Panc1 (cell line): Measurements from ENCODE around the gene FGGY. TPM values are rescaled to one million over a fixed set of nuclear protein-coding genes. Genes with fewer than 3 reads are reported as not detected.

Source experiments
- ATAC-seq: fragments of 200-7000 bp; cut with Tn5 transposase; 2 replicates; pipeline ENCODE4 v1.9.1; 2020; ENCODE audit warnings: mild to moderate bottlenecking, moderate library complexity
- BruUV-seq: library from RNA; stranded (reverse); fragments of 400-500 nt; replicated peaks from 2 replicates; lab custom pipeline; 2021; lab: Mats Ljungman, UMichigan
- CTCF ChIA-PET: fragments of 300-600 bp; sonication (Branson Sonifier 250); formaldehyde crosslinking; loops from one replicate; lab custom pipeline; 2022; ENCODE audit warnings: antibody characterized with exemption; lab: Charles Lee
- POLR2A ChIA-PET: fragments of 300-600 bp; sonication (Branson Sonifier 250); formaldehyde crosslinking; loops from one replicate; lab custom pipeline; 2022; ENCODE audit warnings: antibody characterized with exemption; lab: Charles Lee
- DNase-seq: peaks from one replicate; pipeline ENCODE4 v3.0.0-alpha.2; 2010; ENCODE audit warnings: low read depth, low spot score
- H3K27ac ChIP-seq: 2 replicates; pipeline ENCODE4 v1.5.1; 2011; ENCODE audit warnings: mild to moderate bottlenecking, low read length, inconsistent platforms
- H3K27me3 ChIP-seq: fragments of 200-500 bp; sonication (Bioruptor generic); 2 replicates; pipeline ENCODE4 v1.6.0; 2014; ENCODE audit warnings: low read length, inconsistent platforms; ENCODE audit not compliant: control insufficient read depth, insufficient read depth
- H3K36me3 ChIP-seq: fragments of 200-500 bp; sonication (Bioruptor generic); 2 replicates; pipeline ENCODE4 v1.5.1; 2014; ENCODE audit warnings: inconsistent platforms, mild to moderate bottlenecking, low read length, moderate library complexity; ENCODE audit not compliant: control insufficient read depth, insufficient read depth
- H3K4me1 ChIP-seq: 2 replicates; pipeline ENCODE4 v1.5.1; 2011; ENCODE audit warnings: inconsistent platforms, mild to moderate bottlenecking, low read length, moderate library complexity; ENCODE audit not compliant: control insufficient read depth, insufficient read depth
- H3K4me3 ChIP-seq, 2 experiments: 2 replicates each; pipeline ENCODE4 v1.5.1; 2011 to 2012; ENCODE audit warnings: low read depth in 2 of 2, low read length in 2 of 2, mild to moderate bottlenecking in 2 of 2, inconsistent platforms in 1 of 2, moderate library complexity in 1 of 2
- H3K9me3 ChIP-seq: fragments of 200-500 bp; sonication (Bioruptor generic); 2 replicates; pipeline ENCODE4 v1.5.1; 2014; ENCODE audit warnings: low read depth, mild to moderate bottlenecking, inconsistent platforms, low read length, moderate library complexity; ENCODE audit not compliant: control insufficient read depth, insufficient read depth
- POLR2AphosphoS5 ChIP-seq: IDR thresholded peaks from 2 replicates; pipeline ENCODE4 v1.6.1; 2012; ENCODE audit warnings: mild to moderate bottlenecking, low read depth, low read length, moderate library complexity
- SIN3A ChIP-seq: IDR thresholded peaks from 2 replicates; pipeline ENCODE4 v1.6.1; 2012; ENCODE audit warnings: low read depth, mild to moderate bottlenecking, low read length, moderate library complexity, borderline replicate concordance; ENCODE audit not compliant: insufficient read depth
- TCF7L2 ChIP-seq: IDR thresholded peaks from 2 replicates; pipeline ENCODE4 v1.6.1; 2011; ENCODE audit warnings: mild to moderate bottlenecking, low read depth, low read length, inconsistent platforms
- in situ Hi-C: cut with HindIII; loops from 2 replicates; pipeline ENCODE4 v1.10.0; 2016; ENCODE audit warnings: low sequenced_read_pairs, low pct_unique_long_range_greater_than_20kb
- intact Hi-C: fragments of 100-400 bp; cut with micrococcal nuclease; formaldehyde crosslinking; loops from one replicate; pipeline ENCODE4 v1.10.0; 2022; ENCODE audit not compliant: unreplicated experiment
- total RNA-seq: library from RNA; stranded (reverse); gene quantifications from one replicate; pipeline ENCODE4 v1.2.1, GENCODE V29; 2021; ENCODE audit not compliant: unreplicated experiment
- TF ChIP-seq, protein P1 (sequence below), 2 experiments: IDR thresholded peaks; 2 replicates each; pipeline ENCODE4 v1.6.1; 2011 to 2012; ENCODE audit warnings: low read depth in 2 of 2, control low read depth in 1 of 2, low read length in 1 of 2, mild to moderate bottlenecking in 1 of 2, moderate library complexity in 1 of 2; ENCODE audit not compliant: insufficient read depth in 1 of 2
- TF ChIP-seq, protein P2 (sequence below): fragments of 450-650 bp; IDR thresholded peaks from 2 replicates; pipeline ENCODE4 v1.5.1; 2017; ENCODE audit warnings: mild to moderate bottlenecking

Gene FGGY
- total RNA-seq, 1 experiment from 2014 or later = 15.5 TPM

DNA sequence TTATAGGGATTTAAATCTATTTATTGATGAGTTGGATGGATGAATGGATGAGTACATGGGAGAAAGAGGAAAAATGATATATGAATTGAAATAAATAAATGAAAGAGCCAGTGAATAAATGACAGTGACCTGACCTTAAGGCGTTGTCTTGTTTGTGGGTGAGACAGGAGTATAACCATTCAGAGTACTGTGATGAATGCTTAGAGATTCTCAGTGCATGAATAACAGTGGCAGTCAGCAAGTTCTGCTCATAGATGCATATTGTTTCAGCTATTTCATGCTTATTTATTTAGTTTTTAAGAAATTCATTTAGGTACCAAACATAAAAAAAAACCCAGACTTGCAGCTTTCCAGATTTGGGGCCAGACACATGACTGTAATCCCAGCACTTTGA is 116.4 kb downstream of the FGGY start:
- Histone ChIP-seq H3K4me1 (no peaks in the 10 kb centered on the region), H3K36me3 (no peaks in the 10 kb centered on the region), H3K27me3 (no peaks in the 10 kb centered on the region), H3K9me3 (no peaks in the 10 kb centered on the region), H3K27ac (no peak overlapping the region), H3K4me3 (no peak overlapping the region)
- ChIA-PET POLR2A (no interaction called here), CTCF (no interaction called here)
- intact Hi-C loops (no loop called here), in situ Hi-C loops (no loop called here)
- no peak for ATAC-seq
- no peak for TF ChIP-seq TCF7L2
- no TSS peak for BruUV-seq
- no peak for DNase-seq

DNA sequence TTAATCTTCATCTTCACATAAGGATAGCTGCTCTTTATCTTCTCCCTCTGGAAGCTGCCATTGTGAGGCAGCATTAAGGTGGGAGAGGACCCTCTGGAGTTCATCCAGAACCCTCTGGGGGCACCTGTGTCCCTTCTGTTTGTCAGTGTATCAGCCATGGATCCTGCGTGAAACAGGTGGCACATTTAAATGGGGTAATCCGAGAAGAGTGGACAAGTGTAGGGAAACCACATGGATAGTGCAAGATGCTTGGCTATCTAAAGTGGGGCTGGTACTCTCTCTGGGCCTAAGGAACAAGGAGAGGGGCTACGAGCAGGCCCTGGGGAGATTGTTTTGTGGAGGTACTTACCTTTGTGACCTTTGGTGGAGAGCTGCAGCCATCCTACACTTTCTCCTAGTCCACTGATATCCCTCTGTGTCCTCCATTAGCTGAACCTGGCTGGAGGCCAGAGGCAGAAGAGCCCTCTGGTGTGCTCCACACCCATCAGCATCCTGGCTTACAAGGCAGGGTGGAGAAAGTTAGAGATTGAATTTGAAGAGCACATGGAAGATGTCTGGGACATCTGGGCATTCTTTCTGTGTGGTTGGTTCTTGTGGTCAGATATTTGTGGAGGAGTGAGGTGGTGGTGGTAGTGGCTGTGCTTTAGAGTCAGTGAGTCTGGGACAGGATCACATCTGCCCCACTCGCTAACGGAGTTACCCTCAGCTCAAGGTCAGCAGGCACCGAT is 117.7 kb downstream of the FGGY start:
- no peaks in the 10 kb centered on the region for H3K27me3 ChIP-seq
- POLR2A ChIA-PET = no interaction called here
- in situ Hi-C loops = no loop called here
- ATAC-seq = no peak
- intact Hi-C loops = no loop called here
- BruUV-seq = no TSS peak
- H3K36me3 ChIP-seq = no peaks in the 10 kb centered on the region
- no peaks in the 10 kb centered on the region for H3K9me3 ChIP-seq
- CTCF ChIA-PET = no interaction called here
- no peak overlapping the region for H3K4me3 ChIP-seq
- no peak overlapping the region for H3K27ac ChIP-seq
- TF ChIP-seq TCF7L2 = no peak
- TF ChIP-seq POLR2AphosphoS5 = no peak
- TF ChIP-seq, protein P1, sequence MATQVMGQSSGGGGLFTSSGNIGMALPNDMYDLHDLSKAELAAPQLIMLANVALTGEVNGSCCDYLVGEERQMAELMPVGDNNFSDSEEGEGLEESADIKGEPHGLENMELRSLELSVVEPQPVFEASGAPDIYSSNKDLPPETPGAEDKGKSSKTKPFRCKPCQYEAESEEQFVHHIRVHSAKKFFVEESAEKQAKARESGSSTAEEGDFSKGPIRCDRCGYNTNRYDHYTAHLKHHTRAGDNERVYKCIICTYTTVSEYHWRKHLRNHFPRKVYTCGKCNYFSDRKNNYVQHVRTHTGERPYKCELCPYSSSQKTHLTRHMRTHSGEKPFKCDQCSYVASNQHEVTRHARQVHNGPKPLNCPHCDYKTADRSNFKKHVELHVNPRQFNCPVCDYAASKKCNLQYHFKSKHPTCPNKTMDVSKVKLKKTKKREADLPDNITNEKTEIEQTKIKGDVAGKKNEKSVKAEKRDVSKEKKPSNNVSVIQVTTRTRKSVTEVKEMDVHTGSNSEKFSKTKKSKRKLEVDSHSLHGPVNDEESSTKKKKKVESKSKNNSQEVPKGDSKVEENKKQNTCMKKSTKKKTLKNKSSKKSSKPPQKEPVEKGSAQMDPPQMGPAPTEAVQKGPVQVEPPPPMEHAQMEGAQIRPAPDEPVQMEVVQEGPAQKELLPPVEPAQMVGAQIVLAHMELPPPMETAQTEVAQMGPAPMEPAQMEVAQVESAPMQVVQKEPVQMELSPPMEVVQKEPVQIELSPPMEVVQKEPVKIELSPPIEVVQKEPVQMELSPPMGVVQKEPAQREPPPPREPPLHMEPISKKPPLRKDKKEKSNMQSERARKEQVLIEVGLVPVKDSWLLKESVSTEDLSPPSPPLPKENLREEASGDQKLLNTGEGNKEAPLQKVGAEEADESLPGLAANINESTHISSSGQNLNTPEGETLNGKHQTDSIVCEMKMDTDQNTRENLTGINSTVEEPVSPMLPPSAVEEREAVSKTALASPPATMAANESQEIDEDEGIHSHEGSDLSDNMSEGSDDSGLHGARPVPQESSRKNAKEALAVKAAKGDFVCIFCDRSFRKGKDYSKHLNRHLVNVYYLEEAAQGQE (IDR thresholded peaks at IDR 0.05; ENCODE audit: insufficient read depth in 1 of 2, low read depth in 2 of 2, low read length in 1 of 2) = no peak
- TF ChIP-seq, protein P2, sequence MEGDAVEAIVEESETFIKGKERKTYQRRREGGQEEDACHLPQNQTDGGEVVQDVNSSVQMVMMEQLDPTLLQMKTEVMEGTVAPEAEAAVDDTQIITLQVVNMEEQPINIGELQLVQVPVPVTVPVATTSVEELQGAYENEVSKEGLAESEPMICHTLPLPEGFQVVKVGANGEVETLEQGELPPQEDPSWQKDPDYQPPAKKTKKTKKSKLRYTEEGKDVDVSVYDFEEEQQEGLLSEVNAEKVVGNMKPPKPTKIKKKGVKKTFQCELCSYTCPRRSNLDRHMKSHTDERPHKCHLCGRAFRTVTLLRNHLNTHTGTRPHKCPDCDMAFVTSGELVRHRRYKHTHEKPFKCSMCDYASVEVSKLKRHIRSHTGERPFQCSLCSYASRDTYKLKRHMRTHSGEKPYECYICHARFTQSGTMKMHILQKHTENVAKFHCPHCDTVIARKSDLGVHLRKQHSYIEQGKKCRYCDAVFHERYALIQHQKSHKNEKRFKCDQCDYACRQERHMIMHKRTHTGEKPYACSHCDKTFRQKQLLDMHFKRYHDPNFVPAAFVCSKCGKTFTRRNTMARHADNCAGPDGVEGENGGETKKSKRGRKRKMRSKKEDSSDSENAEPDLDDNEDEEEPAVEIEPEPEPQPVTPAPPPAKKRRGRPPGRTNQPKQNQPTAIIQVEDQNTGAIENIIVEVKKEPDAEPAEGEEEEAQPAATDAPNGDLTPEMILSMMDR = no peak
- no peak for TF ChIP-seq SIN3A
- H3K4me1 ChIP-seq = no peaks in the 10 kb centered on the region
- no peak for DNase-seq

DNA sequence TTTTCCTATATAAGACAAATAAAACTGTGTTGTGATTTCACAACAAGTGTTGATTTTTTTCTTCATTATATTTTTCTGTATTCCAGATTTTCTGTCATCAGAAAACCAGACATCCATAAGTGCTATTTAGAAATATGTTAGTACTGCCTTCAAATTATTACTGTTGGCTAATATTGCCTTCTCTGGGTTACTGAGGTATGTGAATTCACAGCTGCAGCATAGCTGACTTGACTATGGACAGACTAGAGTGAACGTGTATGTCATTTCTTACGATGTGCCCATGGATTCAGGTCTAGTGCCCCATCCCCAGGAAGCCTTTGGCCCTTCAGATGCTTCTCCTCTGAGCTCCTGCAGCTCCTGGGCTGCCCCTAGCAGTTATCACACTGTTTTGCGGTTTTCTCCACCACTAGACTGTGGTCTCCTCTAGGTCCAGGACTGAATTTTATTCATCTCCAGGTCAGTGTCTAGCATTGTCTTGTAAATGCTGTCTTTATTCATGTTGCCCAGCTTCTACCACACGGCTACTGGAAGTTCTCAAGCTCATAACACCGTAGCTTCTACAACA is 118.5 kb downstream of the FGGY start:
- no TSS peak for BruUV-seq
- Histone ChIP-seq H3K4me1 (no peaks in the 10 kb centered on the region), H3K9me3 (no peaks in the 10 kb centered on the region), H3K36me3 (no peaks in the 10 kb centered on the region), H3K27me3 (no peaks in the 10 kb centered on the region), H3K4me3 (no peak overlapping the region), H3K27ac (no peak overlapping the region)
- intact Hi-C loops = no loop called here
- DNase-seq = no peak
- POLR2A ChIA-PET = no interaction called here
- ATAC-seq = no peak
- in situ Hi-C loops = no loop called here
- CTCF ChIA-PET = no interaction called here
- no peak for TF ChIP-seq SIN3A
- TF ChIP-seq, protein P1 (IDR thresholded peaks at IDR 0.05; ENCODE audit: insufficient read depth in 1 of 2, low read depth in 2 of 2, low read length in 1 of 2) = no peak
- no peak for TF ChIP-seq TCF7L2
- TF ChIP-seq, protein P2 = no peak
- no peak for TF ChIP-seq POLR2AphosphoS5
